H1 (cell line): ENCODE data around the gene PTPRT. TPM values are rescaled to one million over a fixed set of nuclear protein-coding genes. Genes with fewer than 3 reads are reported as not detected.

ENCODE experiments used
- CTCF ChIA-PET: fragments of 300-600 bp; sonication (Branson Sonifier 250); formaldehyde crosslinking; loops from one replicate; lab custom pipeline; 2021; ENCODE audit not compliant: partially characterized antibody; lab: Charles Lee
- POLR2A ChIA-PET: fragments of 300-600 bp; sonication (Branson Sonifier 250); formaldehyde crosslinking; loops from one replicate; lab custom pipeline; 2021; ENCODE audit warnings: inconsistent platforms; ENCODE audit not compliant: partially characterized antibody; lab: Charles Lee
- DNase-seq, 2 experiments: peaks; one replicate each; pipeline versions ENCODE4 v3.0.0 to v3.0.0-alpha.2; 2010 to 2022; ENCODE audit warnings: low spot score in 2 of 2, low read depth in 1 of 2, mixed read lengths in 1 of 2
- FAIRE-seq: peaks from 2 replicates; lab custom pipeline; 2011; peaks lifted over from hg19 to GRCh38; lab: Jason Lieb, UNC
- H2AFZ ChIP-seq: 2 replicates; pipeline ENCODE4 v1.8.1; 2012; ENCODE audit warnings: low read length, inconsistent platforms
- H2AK5ac ChIP-seq: 2 replicates; pipeline ENCODE4 v1.6.1; 2013; ENCODE audit warnings: low read depth, low read length
- H2BK120ac ChIP-seq: replicated peaks from 2 replicates; pipeline ENCODE3; 2013; ENCODE audit warnings: low read depth, low read length, inconsistent platforms
- H2BK12ac ChIP-seq: 2 replicates; pipeline ENCODE4 v1.6.1; 2013; ENCODE audit warnings: low read depth, low read length
- H2BK15ac ChIP-seq: 2 replicates; pipeline ENCODE4 v1.6.1; 2013; ENCODE audit warnings: low read length
- H2BK20ac ChIP-seq: 2 replicates; pipeline ENCODE4 v1.6.1; 2013; ENCODE audit warnings: low read length
- H2BK5ac ChIP-seq: 2 replicates; pipeline ENCODE4 v1.6.1; 2013; ENCODE audit warnings: low read depth, low read length
- H3K14ac ChIP-seq: 2 replicates; pipeline ENCODE4 v1.6.1; 2013; ENCODE audit warnings: inconsistent platforms; ENCODE audit not compliant: insufficient read length
- H3K18ac ChIP-seq: 2 replicates; pipeline ENCODE4 v1.6.1; 2013; ENCODE audit warnings: low read length; ENCODE audit errors: extremely low read depth
- H3K23ac ChIP-seq: 2 replicates; pipeline ENCODE4 v1.6.1; 2013; ENCODE audit warnings: inconsistent platforms; ENCODE audit not compliant: insufficient read length
- H3K23me2 ChIP-seq: 2 replicates; pipeline ENCODE4 v1.6.1; 2013; ENCODE audit warnings: low read depth, low read length
- H3K27ac ChIP-seq: 2 replicates; pipeline ENCODE4 v1.6.1; 2011; ENCODE audit warnings: low read depth, low read length, inconsistent platforms
- H3K27me3 ChIP-seq, 4 experiments: replicated peaks in 1 of 4; 1 replicate in 1 of 4; 2 replicates in 3 of 4; pipeline versions ENCODE4 v1.6.1 to v1.8.1; 2011 to 2013; ENCODE audit warnings: low read length in 3 of 4, mild to moderate bottlenecking in 3 of 4, inconsistent platforms in 2 of 4, mixed read lengths in 2 of 4, moderate library complexity in 1 of 4; ENCODE audit not compliant: control insufficient read depth in 3 of 4, insufficient read depth in 3 of 4; ENCODE audit errors: extremely low read depth in 1 of 4
- H3K36me3 ChIP-seq, 4 experiments: 2 replicates each; pipeline versions ENCODE4 v1.6.1 to v1.8.1; 2011 to 2013; ENCODE audit warnings: mild to moderate bottlenecking in 4 of 4, low read length in 3 of 4, moderate library complexity in 2 of 4, control low read depth in 1 of 4, inconsistent platforms in 1 of 4; ENCODE audit not compliant: insufficient read depth in 4 of 4, control insufficient read depth in 2 of 4
- H3K4ac ChIP-seq: replicated peaks from 2 replicates; pipeline ENCODE3; 2013; ENCODE audit warnings: low read length, low read depth, mixed read lengths, inconsistent platforms; ENCODE audit not compliant: insufficient read length
- H3K4me1 ChIP-seq, 4 experiments: replicated peaks in 1 of 4; 1 replicate in 1 of 4; 2 replicates in 3 of 4; pipeline versions ENCODE4 v1.6.1 to v1.8.1; 2011 to 2013; ENCODE audit warnings: low read length in 3 of 4, inconsistent platforms in 2 of 4, mixed read lengths in 1 of 4; ENCODE audit not compliant: insufficient read depth in 4 of 4, control insufficient read depth in 3 of 4
- H3K4me2 ChIP-seq, 2 experiments: 2 replicates each; pipeline versions ENCODE4 v1.6.1 to v1.8.1; 2011 to 2013; ENCODE audit warnings: low read depth in 2 of 2, low read length in 2 of 2, control low read depth in 1 of 2, inconsistent platforms in 1 of 2, mild to moderate bottlenecking in 1 of 2; ENCODE audit not compliant: insufficient read depth in 1 of 2
- H3K4me3 ChIP-seq, 4 experiments: fragments of 200-600, 300-600 bp in 1 of 4; sonication (generic), shearing (Covaris generic), sonication (Bioruptor Twin) in 1 of 4; 2 replicates each; pipeline versions ENCODE4 v1.5.1 to v1.8.1; 2011 to 2016; ENCODE audit warnings: low read length in 4 of 4, low read depth in 3 of 4, control low read depth in 2 of 4, inconsistent platforms in 2 of 4, mild to moderate bottlenecking in 2 of 4, mixed read lengths in 1 of 4, moderate library complexity in 1 of 4; ENCODE audit not compliant: insufficient read depth in 2 of 4; ENCODE audit errors: extremely low read depth in 1 of 4
- H3K56ac ChIP-seq: replicated peaks from 2 replicates; pipeline ENCODE3; 2013; ENCODE audit warnings: low read depth, mild to moderate bottlenecking, mixed read lengths, low read length, inconsistent platforms; ENCODE audit not compliant: insufficient read length
- H3K79me1 ChIP-seq: 2 replicates; pipeline ENCODE4 v1.6.1; 2013; ENCODE audit warnings: low read depth, low read length, control low read depth
- H3K79me2 ChIP-seq, 2 experiments: 2 replicates each; pipeline versions ENCODE4 v1.6.1 to v1.8.1; 2012 to 2013; ENCODE audit warnings: low read length in 2 of 2, mild to moderate bottlenecking in 2 of 2, inconsistent platforms in 1 of 2; ENCODE audit not compliant: insufficient read depth in 2 of 2, control insufficient read depth in 1 of 2
- H3K9ac ChIP-seq, 4 experiments: replicated peaks in 1 of 4; 1 replicate in 1 of 4; 2 replicates in 3 of 4; pipeline versions ENCODE4 v1.6.1 to v1.8.1; 2011 to 2013; ENCODE audit warnings: low read depth in 3 of 4, low read length in 3 of 4, control low read depth in 2 of 4, mild to moderate bottlenecking in 2 of 4, moderate library complexity in 2 of 4, inconsistent platforms in 1 of 4; ENCODE audit errors: extremely low read depth in 1 of 4
- H3K9me3 ChIP-seq, 2 experiments: 2 replicates each; pipeline versions ENCODE4 v1.6.1 to v1.8.1; 2012 to 2013; ENCODE audit warnings: mild to moderate bottlenecking in 2 of 2, moderate library complexity in 2 of 2, control low read depth in 1 of 2, inconsistent platforms in 1 of 2, low read depth in 1 of 2, low read length in 1 of 2, mixed read lengths in 1 of 2; ENCODE audit not compliant: insufficient read depth in 2 of 2
- H4K20me1 ChIP-seq, 2 experiments: replicated peaks in 1 of 2; 2 replicates each; pipeline versions ENCODE3 to v1.8.1; 2011 to 2013; ENCODE audit warnings: inconsistent platforms in 2 of 2, low read length in 2 of 2, mild to moderate bottlenecking in 1 of 2; ENCODE audit not compliant: insufficient read depth in 2 of 2, control insufficient read depth in 1 of 2
- H4K5ac ChIP-seq: 2 replicates; pipeline ENCODE4 v1.6.1; 2013; ENCODE audit warnings: low read length, low read depth, mixed read lengths, inconsistent platforms; ENCODE audit not compliant: insufficient read length
- H4K8ac ChIP-seq: 2 replicates; pipeline ENCODE4 v1.8.0; 2013; ENCODE audit warnings: mild to moderate bottlenecking, moderate library complexity, low read length, inconsistent platforms; ENCODE audit not compliant: insufficient read depth; ENCODE audit errors: extremely low read depth
- H4K91ac ChIP-seq: replicated peaks from 2 replicates; pipeline ENCODE3; 2013; ENCODE audit warnings: low read length, mixed read lengths, inconsistent platforms; ENCODE audit not compliant: insufficient read length
- BACH1 ChIP-seq: IDR thresholded peaks from 2 replicates; pipeline ENCODE4 v1.6.1; 2012; ENCODE audit warnings: low read length, improper control_type of control experiment
- RXRA ChIP-seq: IDR thresholded peaks from 2 replicates; pipeline ENCODE4 v1.6.1; 2011; ENCODE audit warnings: low read depth, mild to moderate bottlenecking, low read length, moderate library complexity; ENCODE audit not compliant: insufficient read depth
- WGBS, 2 experiments: shearing (Covaris generic) in 1 of 2; methylation state at CpG; one replicate each; pipeline versions ENCODE4 v1.1.6 to v1.1.7; 2013 to 2015; ENCODE audit warnings: low lambda C conversion rate in 2 of 2, mixed read lengths in 2 of 2, inconsistent platforms in 1 of 2, low coverage in 1 of 2, missing lambda C conversion rate in 1 of 2; ENCODE audit not compliant: insufficient replicate concordance in 2 of 2, insufficient coverage in 1 of 2, insufficient read length in 1 of 2; ENCODE audit errors: extremely low coverage in 1 of 2, missing lambda C conversion rate in 1 of 2; 5-methylcytosine and 5-hydroxymethylcytosine counted together
- polyA plus RNA-seq, 7 experiments: library from polyadenylated mRNA; depleted of rRNA in 3 of 7; stranded (reverse) in 5 of 7; unstranded in 2 of 7; fragments of >200 nt in 5 of 7; fragments of 200-250 nt in 2 of 7; gene quantifications; 1 replicate in 5 of 7; 2 replicates in 1 of 7; 4 replicates in 1 of 7; pipeline versions ENCODE4 v1.2.1 to v1.2.3, GENCODE V29; 2011 to 2013; ENCODE audit warnings: missing spikeins in 2 of 7, mixed read lengths in 2 of 7
- total RNA-seq: library from RNA; stranded (reverse); fragmentation: NEBNext Ultra II Directional; extraction: Animal tissue kit (Norgen Biotek cat#: 25700); gene quantifications from 2 replicates; pipeline ENCODE4 v1.2.1, GENCODE V29; 2021

Gene PTPRT
- total and polyA plus RNA-seq, 2 of the 8 experiments (the other 6 are each of a cell fraction or from before 2014, with no cell fraction given), result 0.33 to 1.8 TPM

GRCh38 chr20:42954951-42955350 lies 234.8 kb downstream of the PTPRT start:
- Histone ChIP-seq H3K4me2 (no peak overlapping the region), H2BK120ac (no peak overlapping the region), H3K9ac (no peak overlapping the region), H4K8ac (no peak overlapping the region), H2BK20ac (no peak overlapping the region), H4K5ac (no peak overlapping the region), H3K9me3 (0 out of 4 replicates have a peak, but pooled peaks cover 0 to 3% of the 10 kb centered on the region in 2 experiments), H3K27ac (no peak overlapping the region), H3K23me2 (no peaks in the 10 kb centered on the region; the same call in 1 of the 2 replicates), H3K18ac (no peak overlapping the region), H2BK15ac (no peak overlapping the region), H4K91ac (no peak overlapping the region), H4K20me1 (no peaks in the 10 kb centered on the region), H2BK5ac (no peak overlapping the region), H3K4me1 (peaks cover 0 to 3% (median 0%) of the 10 kb centered on the region in 4 experiments; a peak in 1 of 7 replicates), H3K56ac (no peak overlapping the region), H2BK12ac (no peak overlapping the region), H3K14ac (no peak overlapping the region), H3K23ac (no peak overlapping the region), H2AFZ (no peak overlapping the region), H3K79me1 (no peaks in the 10 kb centered on the region), H3K79me2 (no peaks in the 10 kb centered on the region), H3K4ac (no peak overlapping the region), H3K4me3 (no peak overlapping the region), H2AK5ac (no peak overlapping the region), H3K27me3 (no peaks in the 10 kb centered on the region), H3K36me3 (no peaks in the 10 kb centered on the region)
- WGBS, 2 experiments, result 92% methylated on average over 5 of the region's 5 CpGs; no CpG with 5 or more reads in 1 of the 2 experiments
- ChIA-PET CTCF (interaction anchor here (1.6 kb wide), 1 partner anchor 11 kb away, joined by 4 read pairs; no protein-coding TSS in a partner anchor), POLR2A (no interaction called here)
- DNase-seq (no peak), FAIRE-seq (no peak)
- TF ChIP-seq RXRA (no peak), BACH1 (no peak)
